HCT116 (cell line): ENCODE results near the gene USP32. TPM values are rescaled to one million over a fixed set of nuclear protein-coding genes. Genes with fewer than 3 reads are reported as not detected.

ENCODE experiments used
- ATAC-seq: fragments of 200-7000 bp; cut with Tn5 transposase; 2 replicates; pipeline ENCODE4 v1.9.1; 2020; ENCODE audit warnings: mild to moderate bottlenecking, moderate library complexity
- BruUV-seq: library from RNA; stranded (reverse); fragments of 400-500 nt; replicated peaks from 2 replicates; lab custom pipeline; 2021; lab: Mats Ljungman, UMichigan
- CTCF ChIA-PET: fragments of 300-600 bp; sonication (Branson Sonifier 250); formaldehyde crosslinking; loops from one replicate; lab custom pipeline; 2021; ENCODE audit warnings: antibody characterized with exemption; lab: Charles Lee
- POLR2A ChIA-PET: fragments of 300-600, 350-600 bp; sonication (Branson Sonifier 250); formaldehyde crosslinking; loops from one replicate; lab custom pipeline; 2021; ENCODE audit warnings: antibody characterized with exemption; lab: Charles Lee
- RAD21 ChIA-PET, 2 experiments: fragments of 300-600 bp; sonication (Branson Sonifier 250); formaldehyde crosslinking; loops; one replicate each; lab custom pipeline; 2023; ENCODE audit warnings: low total read pairs in 2 of 2; ENCODE audit not compliant: uncharacterized antibody in 2 of 2, unreplicated experiment in 2 of 2, low non-redundant PET in 1 of 2; lab: Charles Lee
- DNase-seq: peaks from one replicate; pipeline ENCODE4 v3.0.0-alpha.2; 2010; ENCODE audit warnings: low read depth, low spot score
- H2AFZ ChIP-seq: fragments of 200-600 bp; shearing (Covaris generic), sonication (generic); 2 replicates; pipeline ENCODE4 v1.6.1; 2017; ENCODE audit warnings: low read depth, mixed run types, mixed read lengths, antibody characterized with exemption, low read length; ENCODE audit not compliant: poor library complexity, severe bottlenecking
- H3K27ac ChIP-seq: 2 replicates; pipeline ENCODE4 v1.5.1; 2012; ENCODE audit warnings: low read depth, low read length
- H3K27me3 ChIP-seq: fragments of 200-600 bp; sonication (generic); 2 replicates; pipeline ENCODE4 v1.6.1; 2016; ENCODE audit warnings: mixed run types, low read length, mixed read lengths; ENCODE audit not compliant: insufficient read depth
- H3K36me3 ChIP-seq, 2 experiments: fragments of 200-500 bp in 1 of 2; fragments of 200-600 bp in 1 of 2; sonication (Bioruptor generic) in 1 of 2; sonication (generic) in 1 of 2; 2 replicates each; pipeline versions ENCODE4 v1.5.1 to v1.6.1; 2014 to 2016; ENCODE audit warnings: low read length in 2 of 2, inconsistent platforms in 1 of 2, mixed read lengths in 1 of 2, mixed run types in 1 of 2; ENCODE audit not compliant: insufficient read depth in 2 of 2, control insufficient read depth in 1 of 2
- H3K4me1 ChIP-seq, 2 experiments: fragments of 200-600 bp in 1 of 2; sonication (generic) in 1 of 2; 2 replicates each; pipeline versions ENCODE4 v1.5.1 to v1.6.1; 2012 to 2017; ENCODE audit warnings: low read length in 2 of 2, inconsistent platforms in 1 of 2, mild to moderate bottlenecking in 1 of 2, mixed read lengths in 1 of 2, mixed run types in 1 of 2, moderate library complexity in 1 of 2; ENCODE audit not compliant: insufficient read depth in 2 of 2, control insufficient read depth in 1 of 2
- H3K4me2 ChIP-seq: fragments of 200-600 bp; sonication (generic); 2 replicates; pipeline ENCODE4 v1.6.1; 2017; ENCODE audit warnings: mixed run types, low read length, mixed read lengths
- H3K4me3 ChIP-seq, 2 experiments: fragments of 200-600 bp in 1 of 2; sonication (generic) in 1 of 2; replicated peaks in 1 of 2; 2 replicates each; pipeline ENCODE4 v1.5.1; 2011 to 2016; ENCODE audit warnings: low read length in 2 of 2, control low read depth in 1 of 2, low read depth in 1 of 2, mild to moderate bottlenecking in 1 of 2, mixed read lengths in 1 of 2, mixed run types in 1 of 2
- H3K79me2 ChIP-seq: fragments of 200-600 bp; sonication (generic); 2 replicates; pipeline ENCODE4 v1.6.1; 2017; ENCODE audit warnings: mild to moderate bottlenecking, mixed run types, low read length, moderate library complexity, mixed read lengths; ENCODE audit not compliant: insufficient read depth
- H3K9ac ChIP-seq: fragments of 200-600 bp; sonication (generic); 2 replicates; pipeline ENCODE4 v1.6.1; 2016; ENCODE audit warnings: low read length, mixed read lengths
- H3K9me2 ChIP-seq: fragments of 200-600 bp; sonication (generic), shearing (Covaris generic); 2 replicates; pipeline ENCODE4 v1.6.1; 2017; ENCODE audit warnings: mixed run types, mild to moderate bottlenecking, moderate library complexity; ENCODE audit not compliant: insufficient read depth
- H3K9me3 ChIP-seq, 2 experiments: fragments of 200-500 bp in 1 of 2; fragments of 200-600 bp in 1 of 2; sonication (Bioruptor generic) in 1 of 2; sonication (generic) in 1 of 2; 2 replicates each; pipeline ENCODE4 v1.6.1; 2014 to 2017; ENCODE audit warnings: low read length in 2 of 2, mixed read lengths in 2 of 2, inconsistent platforms in 1 of 2, low read depth in 1 of 2, mild to moderate bottlenecking in 1 of 2, mixed run types in 1 of 2, moderate library complexity in 1 of 2; ENCODE audit not compliant: control insufficient read depth in 1 of 2, insufficient read depth in 1 of 2
- H4K20me1 ChIP-seq: fragments of 200-600 bp; sonication (generic), shearing (Covaris generic); 2 replicates; pipeline ENCODE4 v1.6.1; 2017; ENCODE audit warnings: mixed run types, mild to moderate bottlenecking, moderate library complexity; ENCODE audit not compliant: insufficient read depth
- CBX3 ChIP-seq: IDR thresholded peaks from 2 replicates; pipeline ENCODE4 v1.6.1; 2012; ENCODE audit warnings: low read depth
- ELF1 ChIP-seq: IDR thresholded peaks from 2 replicates; pipeline ENCODE4 v1.6.1; 2012; ENCODE audit warnings: low read depth, borderline replicate concordance
- EZH2 ChIP-seq: fragments of 200-600 bp; sonication (generic); IDR thresholded peaks from 2 replicates; pipeline ENCODE4 v1.6.1; 2017; ENCODE audit warnings: antibody characterized with exemption, mixed run types
- EZH2phosphoT487 ChIP-seq: fragments of 200-600 bp; IDR thresholded peaks from 2 replicates; pipeline ENCODE4 v1.6.1; 2018; ENCODE audit warnings: antibody characterized with exemption, borderline replicate concordance
- FOSL1 ChIP-seq: IDR thresholded peaks from 2 replicates; pipeline ENCODE4 v1.6.1; 2012; ENCODE audit warnings: low read depth
- JUND ChIP-seq: IDR thresholded peaks from 2 replicates; pipeline ENCODE4 v1.6.1; 2012
- POLR2AphosphoS5 ChIP-seq: IDR thresholded peaks from 2 replicates; pipeline ENCODE4 v1.6.1; 2011; ENCODE audit warnings: mild to moderate bottlenecking, low read depth, low read length, moderate library complexity
- RAD21 ChIP-seq: IDR thresholded peaks from 2 replicates; pipeline ENCODE4 v1.6.1; 2012; ENCODE audit warnings: low read depth, mild to moderate bottlenecking
- SP1 ChIP-seq: IDR thresholded peaks from 2 replicates; pipeline ENCODE4 v1.6.1; 2012; ENCODE audit warnings: low read depth
- SRF ChIP-seq: IDR thresholded peaks from 2 replicates; pipeline ENCODE4 v1.6.1; 2012; ENCODE audit warnings: low read depth
- ZFX ChIP-seq: fragments of 450-650 bp; IDR thresholded peaks from 2 replicates; pipeline ENCODE4 v1.6.1; 2017
- ZNF274 ChIP-seq: fragments of 200-500 bp; sonication (Bioruptor generic); IDR thresholded peaks from 2 replicates; pipeline ENCODE4 v1.6.1; 2014; ENCODE audit warnings: mild to moderate bottlenecking, low read depth, low read length, inconsistent platforms
- intact Hi-C: fragments of 100-400 bp; cut with micrococcal nuclease; formaldehyde crosslinking; loops from 2 replicates; pipeline ENCODE4 v1.10.0; 2022
- total RNA-seq: library from RNA; stranded (reverse); gene quantifications from one replicate; pipeline ENCODE4 v1.2.1, GENCODE V29; 2021; ENCODE audit not compliant: unreplicated experiment
- TF ChIP-seq, protein P1 (sequence below): IDR thresholded peaks from 2 replicates; pipeline ENCODE4 v1.6.1; 2012
- TF ChIP-seq, protein P2 (sequence below): IDR thresholded peaks from 2 replicates; pipeline ENCODE4 v1.6.1; 2011; ENCODE audit warnings: mild to moderate bottlenecking, low read length, moderate library complexity; ENCODE audit not compliant: insufficient replicate concordance; ENCODE audit errors: extremely low read depth
- TF ChIP-seq, protein P3 (sequence below): IDR thresholded peaks from 2 replicates; pipeline ENCODE4 v1.6.1; 2012

Gene USP32
- total RNA-seq, 1 experiment from 2014 or later = 67.0 TPM

DNA sequence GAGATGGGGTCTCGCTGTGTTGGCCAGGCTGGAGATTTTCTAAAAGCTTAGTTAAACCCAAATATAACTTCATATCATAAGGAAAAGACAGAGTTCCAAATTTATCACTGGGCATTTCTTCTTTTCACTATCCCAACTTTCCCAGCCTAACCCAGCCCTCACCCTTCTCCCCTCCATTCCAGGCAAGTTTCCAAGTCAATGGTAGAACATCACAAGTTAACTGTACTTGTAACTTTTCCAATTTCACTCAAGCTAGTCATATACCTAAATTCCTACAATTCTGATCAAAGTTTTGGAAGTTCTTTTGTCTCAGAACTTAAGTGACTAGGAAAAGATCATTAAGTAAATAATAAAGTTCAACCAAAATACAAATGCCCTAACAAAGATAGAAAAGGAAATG is 61.2 kb downstream of the USP32 start:
- no TSS peak for BruUV-seq
- no peak for DNase-seq
- ATAC-seq = no peak
- H3K4me1 ChIP-seq = no peaks in the 10 kb centered on the region
- intact Hi-C loops = no loop called here
- RAD21 ChIA-PET = no interaction called here
- POLR2A ChIA-PET = no interaction called here
- H3K79me2 ChIP-seq = peaks cover 21% of the 10 kb centered on the region; the same call in 1 of the 2 replicates
- no peaks in the 10 kb centered on the region for H3K27me3 ChIP-seq
- no peak for TF ChIP-seq SRF
- no peak for TF ChIP-seq CBX3
- TF ChIP-seq, protein P1, sequence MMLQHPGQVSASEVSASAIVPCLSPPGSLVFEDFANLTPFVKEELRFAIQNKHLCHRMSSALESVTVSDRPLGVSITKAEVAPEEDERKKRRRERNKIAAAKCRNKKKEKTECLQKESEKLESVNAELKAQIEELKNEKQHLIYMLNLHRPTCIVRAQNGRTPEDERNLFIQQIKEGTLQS = no peak
- TF ChIP-seq JUND = no peak
- no peak for TF ChIP-seq EZH2phosphoT487
- no peak for TF ChIP-seq ZFX
- no peak for TF ChIP-seq RAD21
- TF ChIP-seq, protein P2, sequence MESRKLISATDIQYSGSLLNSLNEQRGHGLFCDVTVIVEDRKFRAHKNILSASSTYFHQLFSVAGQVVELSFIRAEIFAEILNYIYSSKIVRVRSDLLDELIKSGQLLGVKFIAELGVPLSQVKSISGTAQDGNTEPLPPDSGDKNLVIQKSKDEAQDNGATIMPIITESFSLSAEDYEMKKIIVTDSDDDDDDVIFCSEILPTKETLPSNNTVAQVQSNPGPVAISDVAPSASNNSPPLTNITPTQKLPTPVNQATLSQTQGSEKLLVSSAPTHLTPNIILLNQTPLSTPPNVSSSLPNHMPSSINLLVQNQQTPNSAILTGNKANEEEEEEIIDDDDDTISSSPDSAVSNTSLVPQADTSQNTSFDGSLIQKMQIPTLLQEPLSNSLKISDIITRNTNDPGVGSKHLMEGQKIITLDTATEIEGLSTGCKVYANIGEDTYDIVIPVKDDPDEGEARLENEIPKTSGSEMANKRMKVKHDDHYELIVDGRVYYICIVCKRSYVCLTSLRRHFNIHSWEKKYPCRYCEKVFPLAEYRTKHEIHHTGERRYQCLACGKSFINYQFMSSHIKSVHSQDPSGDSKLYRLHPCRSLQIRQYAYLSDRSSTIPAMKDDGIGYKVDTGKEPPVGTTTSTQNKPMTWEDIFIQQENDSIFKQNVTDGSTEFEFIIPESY = no peak
- H3K9me3 ChIP-seq = no peaks in the 10 kb centered on the region
- H4K20me1 ChIP-seq = no peaks in the 10 kb centered on the region
- H3K9ac ChIP-seq = no peak overlapping the region
- CTCF ChIA-PET = no interaction called here
- no peak overlapping the region for H3K4me2 ChIP-seq
- H3K4me3 ChIP-seq = no peak overlapping the region
- no peak overlapping the region for H2AFZ ChIP-seq
- H3K9me2 ChIP-seq = no peaks in the 10 kb centered on the region
- no peak overlapping the region for H3K27ac ChIP-seq
- H3K36me3 ChIP-seq = no peaks in the 10 kb centered on the region

DNA sequence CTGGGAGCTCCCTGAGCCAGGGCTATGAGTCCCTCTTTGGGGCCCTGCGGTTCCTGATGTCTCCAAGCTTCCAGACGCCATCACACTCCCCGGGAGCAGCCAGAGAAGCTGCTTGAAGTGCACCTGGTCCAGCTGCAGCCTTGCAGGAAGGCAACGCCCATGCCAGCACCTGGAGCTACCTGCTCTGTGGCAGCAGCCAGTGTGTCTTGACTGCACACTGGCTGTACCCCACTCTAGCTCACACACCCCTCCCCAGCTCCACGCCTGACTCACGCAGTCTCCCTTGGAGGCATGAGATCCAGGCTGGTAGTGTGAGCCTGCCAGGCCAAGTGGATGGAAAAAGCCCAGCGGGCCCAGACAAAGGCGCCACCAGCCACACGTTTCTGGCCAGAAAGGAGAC is 63.3 kb downstream of the USP32 start:
- H3K4me3 ChIP-seq = no peak overlapping the region
- ChIA-PET RAD21 (no interaction called here), CTCF (interaction anchor here (1.4 kb wide), 1 partner anchor 13 kb away, joined by 3 read pairs; no protein-coding TSS in a partner anchor), POLR2A (interaction anchor here (0.6 kb wide), 1 partner anchor 996 kb away, joined by 3 read pairs; no protein-coding TSS in a partner anchor)
- BruUV-seq = no TSS peak
- no peak overlapping the region for H3K9ac ChIP-seq
- H3K79me2 ChIP-seq = 0 out of 2 replicates have a peak, but pooled peaks cover 14% of the 10 kb centered on the region
- H3K4me1 ChIP-seq = no peaks in the 10 kb centered on the region
- H3K9me2 ChIP-seq = no peaks in the 10 kb centered on the region
- no peaks in the 10 kb centered on the region for H3K9me3 ChIP-seq
- no peaks in the 10 kb centered on the region for H3K27me3 ChIP-seq
- H3K4me2 ChIP-seq = no peak overlapping the region
- H3K27ac ChIP-seq = no peak overlapping the region
- no peaks in the 10 kb centered on the region for H4K20me1 ChIP-seq
- intact Hi-C loops = no loop called here
- no peaks in the 10 kb centered on the region for H3K36me3 ChIP-seq
- no peak for ATAC-seq
- no peak overlapping the region for H2AFZ ChIP-seq
- no peak for DNase-seq
- TF ChIP-seq, protein P1 = no peak
- TF ChIP-seq EZH2 = no peak
- TF ChIP-seq ZFX = no peak
- no peak for TF ChIP-seq JUND
- no peak for TF ChIP-seq FOSL1
- no peak for TF ChIP-seq RAD21
- TF ChIP-seq POLR2AphosphoS5 = no peak
- TF ChIP-seq SRF = no peak
- TF ChIP-seq ZNF274 = no peak
- no peak for TF ChIP-seq EZH2phosphoT487
- TF ChIP-seq, protein P2 = no peak
- TF ChIP-seq, protein P3, sequence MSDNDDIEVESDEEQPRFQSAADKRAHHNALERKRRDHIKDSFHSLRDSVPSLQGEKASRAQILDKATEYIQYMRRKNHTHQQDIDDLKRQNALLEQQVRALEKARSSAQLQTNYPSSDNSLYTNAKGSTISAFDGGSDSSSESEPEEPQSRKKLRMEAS = no peak
- TF ChIP-seq SP1 = no peak
- TF ChIP-seq ELF1 = no peak
